Keratinocyte (primary cell): ENCODE data around the gene AGPS. TPM values are rescaled to one million over a fixed set of nuclear protein-coding genes. Genes with fewer than 3 reads are reported as not detected.

Experiments
- DNase-seq: peaks from one replicate; pipeline ENCODE4 v3.0.0-alpha.2; 2011; ENCODE audit warnings: low read depth, missing footprints, low spot score
- FAIRE-seq: peaks from 2 replicates; lab custom pipeline; 2011; peaks lifted over from hg19 to GRCh38; lab: Jason Lieb, UNC
- H2AFZ ChIP-seq: 2 replicates; pipeline ENCODE4 v1.6.0; 2012; ENCODE audit warnings: low read length, control low read depth, inconsistent platforms; ENCODE audit not compliant: control insufficient read depth
- H3K27ac ChIP-seq: 2 replicates; pipeline ENCODE4 v1.5.1; 2011; ENCODE audit warnings: low read length; ENCODE audit not compliant: control insufficient read depth, insufficient read depth
- H3K27me3 ChIP-seq: 3 replicates; pipeline ENCODE4 v1.6.0; 2011; ENCODE audit warnings: low read length; ENCODE audit not compliant: control insufficient read depth, insufficient read depth; ENCODE audit errors: extremely low read depth
- H3K36me3 ChIP-seq, 2 experiments: 2 replicates in 1 of 2; 3 replicates in 1 of 2; pipeline ENCODE4 v1.5.1; 2011; ENCODE audit warnings: low read length in 2 of 2, mild to moderate bottlenecking in 1 of 2; ENCODE audit not compliant: control insufficient read depth in 2 of 2, insufficient read depth in 2 of 2; ENCODE audit errors: extremely low read depth in 1 of 2
- H3K4me1 ChIP-seq: 3 replicates; pipeline ENCODE4 v1.5.1; 2011; ENCODE audit warnings: low read length; ENCODE audit not compliant: control insufficient read depth, insufficient read depth; ENCODE audit errors: extremely low read depth
- H3K4me2 ChIP-seq: 3 replicates; pipeline ENCODE4 v1.6.0; 2011; ENCODE audit warnings: low read depth, low read length; ENCODE audit not compliant: control insufficient read depth, insufficient read depth; ENCODE audit errors: extremely low read depth
- H3K4me3 ChIP-seq, 3 experiments: fragments of 200-600 bp in 1 of 3; sonication (generic) in 1 of 3; 2 replicates in 2 of 3; 3 replicates in 1 of 3; pipeline ENCODE4 v1.5.1; 2011 to 2016; ENCODE audit warnings: low read length in 3 of 3, mild to moderate bottlenecking in 3 of 3, control low read depth in 2 of 3, inconsistent platforms in 1 of 3, low read depth in 1 of 3, mixed read lengths in 1 of 3, mixed run types in 1 of 3, moderate library complexity in 1 of 3; ENCODE audit not compliant: control insufficient read depth in 2 of 3, insufficient read depth in 2 of 3; ENCODE audit errors: extremely low read depth in 1 of 3
- H3K79me2 ChIP-seq: 2 replicates; pipeline ENCODE4 v1.6.0; 2012; ENCODE audit warnings: low read length; ENCODE audit not compliant: control insufficient read depth, insufficient read depth
- H3K9ac ChIP-seq: 3 replicates; pipeline ENCODE4 v1.6.0; 2011; ENCODE audit warnings: low read length; ENCODE audit not compliant: control insufficient read depth, insufficient read depth; ENCODE audit errors: extremely low read depth
- H3K9me1 ChIP-seq: 3 replicates; pipeline ENCODE4 v1.6.0; 2011; ENCODE audit warnings: low read length; ENCODE audit not compliant: control insufficient read depth, insufficient read depth; ENCODE audit errors: extremely low read depth
- H3K9me3 ChIP-seq: 2 replicates; pipeline ENCODE4 v1.5.1; 2012; ENCODE audit warnings: low read depth, low read length; ENCODE audit not compliant: control insufficient read depth
- H4K20me1 ChIP-seq: 3 replicates; pipeline ENCODE4 v1.6.0; 2011; ENCODE audit warnings: low read length; ENCODE audit not compliant: control insufficient read depth, insufficient read depth; ENCODE audit errors: extremely low read depth
- CTCF ChIP-seq, 3 experiments: IDR thresholded peaks in 1 of 3; conservative IDR thresholded peaks in 1 of 3; optimal IDR thresholded peaks in 1 of 3; 2 replicates in 2 of 3; 3 replicates in 1 of 3; pipeline versions ENCODE3 to v1.5.1; 2011; ENCODE audit warnings: low read length in 3 of 3, mild to moderate bottlenecking in 3 of 3, moderate library complexity in 2 of 3, control low read depth in 1 of 3, inconsistent platforms in 1 of 3; ENCODE audit not compliant: insufficient read depth in 2 of 3; ENCODE audit errors: extremely low read depth in 1 of 3
- EZH2 ChIP-seq: IDR thresholded peaks from one replicate; pipeline ENCODE4 v1.6.1; 2012; ENCODE audit warnings: inconsistent platforms, mild to moderate bottlenecking, low read length, moderate library complexity
- dilution Hi-C: fragments of 300-500 bp; cut with MboI; formaldehyde crosslinking; loops from one replicate; pipeline ENCODE4 v1.7.0; 2020; ENCODE audit warnings: low sequenced_read_pairs; ENCODE audit not compliant: extremely low pct_ligation_motif_present
- polyA plus RNA-seq, 5 experiments: library from polyadenylated mRNA; depleted of rRNA in 3 of 5; stranded (reverse) in 3 of 5; stranded (forward) in 1 of 5; unstranded in 1 of 5; fragments of >200 nt; gene quantifications; 1 replicate in 1 of 5; 2 replicates in 3 of 5; 3 replicates in 1 of 5; pipeline versions ENCODE4 v1.2.1 to v1.2.3, GENCODE V29; 2011 to 2012; ENCODE audit warnings: missing spikeins in 2 of 5, low read depth in 1 of 5, low replicate concordance in 1 of 5

The AGPS gene
- polyA plus RNA-seq, 1 donor (not counting 4 experiments of a cell fraction or from before 2014, with no cell fraction given) = 28.0 TPM

- DNase-seq (no peak), FAIRE-seq (peak; percentile 74)
- Histone ChIP-seq H3K79me2 (peaks cover 58% of the 10 kb centered on the region), H3K9me3 (no peaks in the 10 kb centered on the region), H3K4me1 (peaks cover 14% of the 10 kb centered on the region), H3K9me1 (no peaks in the 10 kb centered on the region), H4K20me1 (no peaks in the 10 kb centered on the region), H3K9ac (no peak overlapping the region), H3K4me2 (no peak overlapping the region), H3K27ac (no peak overlapping the region), H3K4me3 (no peak overlapping the region), H3K27me3 (no peaks in the 10 kb centered on the region), H3K36me3 (no peaks in the 10 kb centered on the region), H2AFZ (no peak overlapping the region)
- dilution Hi-C loops = no loop called here
- TF ChIP-seq CTCF (optimal IDR thresholded peaks at IDR 0.05 in 1 of 3, IDR thresholded peaks at IDR 0.05 in 1 of 3, conservative IDR thresholded peaks at IDR 0.05 in 1 of 3; ENCODE audit: extremely low read depth in 1 of 3, insufficient read depth in 2 of 3, low read length in 3 of 3) = no peak
- no peak for TF ChIP-seq EZH2
Observed at GRCh38 chr2:177405029-177405692, 12.6 kb downstream of the AGPS start.

- Histone ChIP-seq H3K9me1 (no peaks in the 10 kb centered on the region), H3K9me3 (no peaks in the 10 kb centered on the region), H3K79me2 (peaks cover 49% of the 10 kb centered on the region), H3K9ac (no peak overlapping the region), H3K4me2 (no peak overlapping the region), H3K4me1 (peaks cover 14% of the 10 kb centered on the region), H3K36me3 (no peaks in the 10 kb centered on the region), H3K27me3 (no peaks in the 10 kb centered on the region), H2AFZ (no peak overlapping the region), H3K27ac (no peak overlapping the region), H4K20me1 (no peaks in the 10 kb centered on the region), H3K4me3 (no peak overlapping the region)
- FAIRE-seq (no peak), DNase-seq (no peak)
- dilution Hi-C loops = no loop called here
- TF ChIP-seq EZH2 (no peak), CTCF (optimal IDR thresholded peaks at IDR 0.05 in 1 of 3, IDR thresholded peaks at IDR 0.05 in 1 of 3, conservative IDR thresholded peaks at IDR 0.05 in 1 of 3; ENCODE audit: extremely low read depth in 1 of 3, insufficient read depth in 2 of 3, low read length in 3 of 3) (no peak)
Observed at GRCh38 chr2:177406182-177406581, 13.6 kb downstream of the AGPS start.
